Fibroblast of lung (primary cell): ENCODE results near the gene SULF2. TPM values are rescaled to one million over a fixed set of nuclear protein-coding genes. Genes with fewer than 3 reads are reported as not detected.

Source experiments
- DNase-seq, 2 donors: peaks; one replicate each; pipeline versions ENCODE4 v3.0.0 to v3.0.0-alpha.2; 2010; ENCODE audit warnings: low read depth in 2 of 2
- H2AFZ ChIP-seq: 2 replicates; pipeline ENCODE4 v1.5.1; 2012; ENCODE audit warnings: low read length, control low read depth, inconsistent platforms
- H3K27ac ChIP-seq: 2 replicates; pipeline ENCODE4 v1.5.1; 2011; ENCODE audit warnings: low read length, control low read depth; ENCODE audit not compliant: insufficient read depth
- H3K27me3 ChIP-seq: 2 replicates; pipeline ENCODE4 v1.5.1; 2011; ENCODE audit warnings: mild to moderate bottlenecking, low read length; ENCODE audit not compliant: control insufficient read depth, insufficient read depth
- H3K36me3 ChIP-seq: 2 replicates; pipeline ENCODE4 v1.5.1; 2011; ENCODE audit warnings: low read length; ENCODE audit not compliant: control insufficient read depth, insufficient read depth
- H3K4me1 ChIP-seq: 2 replicates; pipeline ENCODE4 v1.5.1; 2011; ENCODE audit warnings: low read length; ENCODE audit not compliant: control insufficient read depth, insufficient read depth; ENCODE audit errors: extremely low read depth
- H3K4me2 ChIP-seq: 2 replicates; pipeline ENCODE4 v1.5.1; 2011; ENCODE audit warnings: low read length, control low read depth; ENCODE audit not compliant: insufficient read depth; ENCODE audit errors: extremely low read depth
- H3K4me3 ChIP-seq, 4 experiments: fragments of 200-600 bp in 1 of 4; sonication (generic) in 1 of 4; replicated peaks in 1 of 4; 2 replicates each; pipeline ENCODE4 v1.5.1; 2011 to 2016; ENCODE audit warnings: low read length in 4 of 4, low read depth in 3 of 4, mild to moderate bottlenecking in 3 of 4, control low read depth in 2 of 4, inconsistent platforms in 1 of 4, mixed read lengths in 1 of 4; ENCODE audit not compliant: insufficient read depth in 1 of 4; ENCODE audit errors: control extremely low read depth in 1 of 4
- H3K79me2 ChIP-seq: 2 replicates; pipeline ENCODE4 v1.5.1; 2012; ENCODE audit warnings: mild to moderate bottlenecking, low read length, inconsistent platforms; ENCODE audit not compliant: control insufficient read depth, insufficient read depth
- H3K9ac ChIP-seq: 2 replicates; pipeline ENCODE4 v1.5.1; 2011; ENCODE audit warnings: mild to moderate bottlenecking, low read length, control low read depth; ENCODE audit not compliant: insufficient read depth
- H3K9me3 ChIP-seq: 2 replicates; pipeline ENCODE4 v1.5.1; 2012; ENCODE audit warnings: low read depth, low read length; ENCODE audit not compliant: control insufficient read depth, insufficient read depth
- H4K20me1 ChIP-seq: 2 replicates; pipeline ENCODE4 v1.5.1; 2011; ENCODE audit warnings: low read length; ENCODE audit not compliant: control insufficient read depth, insufficient read depth; ENCODE audit errors: extremely low read depth
- CTCF ChIP-seq, 2 donors: IDR thresholded peaks in 1 of 2; conservative IDR thresholded peaks in 1 of 2; 1 replicate in 1 of 2; 2 replicates in 1 of 2; pipeline ENCODE4 v1.5.1; 2011 to 2012; ENCODE audit warnings: low read length in 2 of 2, control low read depth in 1 of 2, inconsistent platforms in 1 of 2, low read depth in 1 of 2, mild to moderate bottlenecking in 1 of 2
- EZH2 ChIP-seq: IDR thresholded peaks from 2 replicates; pipeline ENCODE4 v1.5.1; 2012; ENCODE audit warnings: low read length, control low read depth, mild to moderate bottlenecking; ENCODE audit errors: missing control alignments
- polyA plus RNA-seq, 2 donors: library from polyadenylated mRNA; depleted of rRNA in 1 of 2; stranded (reverse) in 1 of 2; unstranded in 1 of 2; fragments of >200 nt; gene quantifications; 2 replicates each; pipeline ENCODE4 v1.2.1, GENCODE V29; 2011 to 2012; ENCODE audit warnings: missing spikeins in 1 of 2
- total RNA-seq: library from RNA; depleted of rRNA; stranded (reverse); fragments of >200 nt; gene quantifications from 2 replicates; pipeline ENCODE4 v1.2.1, GENCODE V29; 2014

SULF2 gene
- total and polyA plus RNA-seq, 2 donors (not counting 1 experiment from before 2014, with no cell fraction given) = 0.26 to 9.6 TPM

DNA sequence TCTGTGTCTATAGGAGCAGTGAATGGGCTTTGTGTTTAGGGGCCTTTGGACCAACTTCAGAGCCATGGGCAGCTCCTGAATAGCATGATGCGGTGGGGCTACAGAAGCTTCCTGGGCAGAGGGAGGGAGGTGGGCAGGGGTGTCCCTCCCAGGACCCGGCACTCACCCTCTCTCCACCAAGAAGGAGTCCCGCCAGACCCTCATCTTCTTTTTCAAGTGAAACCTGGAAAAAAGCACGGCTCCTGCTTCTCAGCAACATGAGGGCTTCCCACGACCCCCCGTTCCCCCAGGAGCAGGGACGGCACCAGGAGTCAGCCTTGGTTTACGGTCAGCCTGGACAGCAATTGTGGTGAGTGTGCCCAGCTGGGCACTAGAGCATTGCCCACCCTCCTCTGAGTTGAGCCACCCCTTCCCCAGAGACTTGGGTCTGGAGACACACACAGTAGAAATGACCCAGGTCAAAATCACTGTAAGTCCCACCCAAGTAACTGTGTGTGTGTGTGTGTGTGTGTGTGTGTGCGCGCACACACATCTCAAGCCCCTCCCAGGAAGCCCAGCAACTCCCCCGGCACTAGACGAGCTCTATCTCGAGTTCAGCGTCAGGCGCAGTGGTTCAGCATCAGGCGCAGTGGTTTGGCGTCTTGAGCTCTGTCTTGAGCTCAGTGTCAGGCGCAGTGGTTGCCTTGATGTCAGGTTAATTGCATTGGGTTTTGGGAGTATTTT, 108.2 kb downstream of the SULF2 start:
- Histone ChIP-seq H4K20me1 (no peaks in the 10 kb centered on the region), H3K9ac (no peak overlapping the region), H3K79me2 (no peaks in the 10 kb centered on the region), H3K36me3 (no peaks in the 10 kb centered on the region), H3K4me1 (no peaks in the 10 kb centered on the region), H3K27me3 (no peaks in the 10 kb centered on the region), H3K4me2 (no peak overlapping the region), H2AFZ (no peak overlapping the region), H3K9me3 (no peaks in the 10 kb centered on the region), H3K27ac (no peak overlapping the region), H3K4me3 (no peak overlapping the region)
- no peak for DNase-seq
- TF ChIP-seq EZH2 = no peak
- TF ChIP-seq CTCF (conservative IDR thresholded peaks at IDR 0.05 in 1 of 2, IDR thresholded peaks at IDR 0.05 in 1 of 2; ENCODE audit: low read depth in 1 of 2, low read length in 2 of 2) = no peak

DNA sequence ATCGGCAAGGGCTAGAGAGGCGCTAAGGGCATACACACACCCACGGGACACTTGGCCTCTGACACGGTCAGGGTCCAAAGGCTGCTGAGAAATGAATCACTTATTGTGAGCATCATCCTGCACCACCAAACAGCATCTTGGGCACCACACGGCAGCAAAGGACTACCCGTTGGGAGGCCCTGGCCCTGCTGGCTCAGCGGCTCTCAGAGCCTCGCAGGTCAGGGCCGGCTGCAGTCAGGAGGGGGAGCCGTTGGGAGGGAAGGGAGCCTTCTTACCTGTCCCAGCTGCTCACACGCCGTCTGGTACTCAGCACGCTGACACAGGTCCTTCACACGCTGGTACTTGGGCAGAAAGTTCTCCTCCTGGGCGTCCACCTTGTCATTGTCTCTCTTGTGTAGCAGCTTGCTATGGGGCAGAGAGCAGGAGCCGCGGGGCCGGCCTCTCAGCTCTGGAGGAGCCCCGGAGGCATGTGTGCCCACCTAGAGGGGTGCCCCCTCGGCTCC, 109.0 kb downstream of the SULF2 start:
- Histone ChIP-seq H3K27ac (no peak overlapping the region), H3K4me2 (no peak overlapping the region), H3K9ac (no peak overlapping the region), H3K27me3 (no peaks in the 10 kb centered on the region), H3K9me3 (no peaks in the 10 kb centered on the region), H3K36me3 (no peaks in the 10 kb centered on the region), H4K20me1 (no peaks in the 10 kb centered on the region), H2AFZ (no peak overlapping the region), H3K4me3 (no peak overlapping the region), H3K4me1 (no peaks in the 10 kb centered on the region), H3K79me2 (no peaks in the 10 kb centered on the region)
- DNase-seq = no peak
- TF ChIP-seq CTCF (conservative IDR thresholded peaks at IDR 0.05 in 1 of 2, IDR thresholded peaks at IDR 0.05 in 1 of 2; ENCODE audit: low read depth in 1 of 2, low read length in 2 of 2) = peak in 1 of 2 donors; percentile 3
- TF ChIP-seq EZH2 = no peak

- no peak overlapping the region for H2AFZ ChIP-seq
- H3K79me2 ChIP-seq = no peaks in the 10 kb centered on the region
- no peaks in the 10 kb centered on the region for H3K36me3 ChIP-seq
- no peaks in the 10 kb centered on the region for H3K9me3 ChIP-seq
- H3K27ac ChIP-seq = no peak overlapping the region
- no peak for TF ChIP-seq CTCF (conservative IDR thresholded peaks at IDR 0.05 in 1 of 2, IDR thresholded peaks at IDR 0.05 in 1 of 2; ENCODE audit: low read depth in 1 of 2, low read length in 2 of 2)
- TF ChIP-seq EZH2 = no peak
- DNase-seq = no peak
- H4K20me1 ChIP-seq = no peaks in the 10 kb centered on the region
- H3K4me3 ChIP-seq = no peak overlapping the region
- H3K27me3 ChIP-seq = no peaks in the 10 kb centered on the region
- no peak overlapping the region for H3K9ac ChIP-seq
- no peak overlapping the region for H3K4me2 ChIP-seq
- no peaks in the 10 kb centered on the region for H3K4me1 ChIP-seq
These were observed 109.8 kb downstream of the SULF2 start for GRCh38 chr20:47675190-47676142.
